HEK293 (cell line): Measurements from ENCODE around the gene RNU1-1.
"Not testable (repeated sequence)": the region's sequence is repeated elsewhere in the genome, so short reads cannot be mapped to it uniquely, and the experiment has no call there.

Experiments
- CTCF ChIA-PET: fragments of 350-600 bp; formaldehyde crosslinking; extraction: SDS; loops from one replicate; lab custom pipeline; 2021; ENCODE audit warnings: antibody characterized with exemption; lab: Yijun Ruan, JAX
- POLR2A ChIA-PET: fragments of 300-600 bp; formaldehyde crosslinking; extraction: SDS; loops from one replicate; lab custom pipeline; 2020; ENCODE audit warnings: antibody characterized with exemption, inconsistent platforms; lab: Yijun Ruan, JAX
- H3K27ac ChIP-seq: fragments of 200-500 bp; sonication (Bioruptor generic); 2 replicates; pipeline ENCODE4 v1.5.1; 2014; ENCODE audit warnings: low read depth, low read length, control low read depth, inconsistent platforms; ENCODE audit errors: extremely low read depth
- H3K36me3 ChIP-seq, 2 experiments: fragments of 200-500 bp in 1 of 2; sonication (Bioruptor generic) in 1 of 2; 1 replicate in 1 of 2; 2 replicates in 1 of 2; pipeline ENCODE4 v1.5.1; 2014 to 2017; ENCODE audit warnings: inconsistent platforms in 2 of 2, low read length in 2 of 2; ENCODE audit not compliant: control insufficient read depth in 2 of 2, insufficient read depth in 1 of 2
- H3K4me1 ChIP-seq: fragments of 200-500 bp; sonication (Bioruptor generic); 2 replicates; pipeline ENCODE4 v1.5.1; 2014; ENCODE audit warnings: mild to moderate bottlenecking, low read length, inconsistent platforms; ENCODE audit not compliant: control insufficient read depth, insufficient read depth
- H3K4me3 ChIP-seq: 2 replicates; pipeline ENCODE4 v1.5.1; 2011; ENCODE audit warnings: low read depth, mild to moderate bottlenecking, control low read depth, low read length, moderate library complexity
- H3K9me3 ChIP-seq: fragments of 200-500 bp; sonication (Bioruptor generic); 2 replicates; pipeline ENCODE4 v1.5.1; 2014; ENCODE audit warnings: low read depth, low read length, inconsistent platforms; ENCODE audit not compliant: control insufficient read depth, insufficient read depth
- HOXA7 ChIP-seq: sonication (generic); formaldehyde crosslinking; IDR thresholded peaks from 2 replicates; pipeline ENCODE4 v1.8.1; 2022; ENCODE audit warnings: missing genetic modification reagents, borderline replicate concordance
- HOXD13 ChIP-seq: sonication (generic); formaldehyde crosslinking; IDR thresholded peaks from 2 replicates; pipeline ENCODE4 v1.8.0; 2022; ENCODE audit warnings: missing genetic modification reagents, borderline replicate concordance
- MEIS1 ChIP-seq: sonication (generic); formaldehyde crosslinking; IDR thresholded peaks from 2 replicates; pipeline ENCODE4 v1.8.1; 2022; ENCODE audit warnings: missing genetic modification reagents, mild to moderate bottlenecking, borderline replicate concordance
- SALL2 ChIP-seq: fragments of 450-650 bp; formaldehyde crosslinking; IDR thresholded peaks from 2 replicates; pipeline ENCODE4 v1.5.0; 2017; ENCODE audit warnings: missing biosample characterization, mild to moderate bottlenecking, missing genetic modification characterization, borderline replicate concordance
- ZBTB17 ChIP-seq: fragments of 450-650 bp; formaldehyde crosslinking; IDR thresholded peaks from 2 replicates; pipeline ENCODE4 v1.5.1; 2016; ENCODE audit warnings: missing biosample characterization, missing genetic modification characterization
- ZNF16 ChIP-seq: fragments of 450-650 bp; formaldehyde crosslinking; IDR thresholded peaks from 2 replicates; pipeline ENCODE4 v1.5.1; 2016; ENCODE audit warnings: low read depth, missing biosample characterization, missing genetic modification characterization
- ZNF324 ChIP-seq: fragments of 450-650 bp; formaldehyde crosslinking; IDR thresholded peaks from 2 replicates; pipeline ENCODE4 v1.5.1; 2016; ENCODE audit warnings: missing biosample characterization, missing genetic modification characterization
- ZNF335 ChIP-seq: fragments of 450-650 bp; formaldehyde crosslinking; conservative IDR thresholded peaks from 2 replicates; pipeline ENCODE4 v1.5.1; 2016; ENCODE audit warnings: missing biosample characterization, missing genetic modification characterization
- ZNF501 ChIP-seq: fragments of 450-650 bp; formaldehyde crosslinking; IDR thresholded peaks from 2 replicates; pipeline ENCODE4 v1.5.1; 2016; ENCODE audit warnings: missing biosample characterization, missing genetic modification characterization
- ZNF558 ChIP-seq: fragments of 450-650 bp; formaldehyde crosslinking; IDR thresholded peaks from 2 replicates; pipeline ENCODE4 v1.5.1; 2016; ENCODE audit warnings: missing biosample characterization, missing genetic modification characterization
- ZNF596 ChIP-seq: fragments of 450-650 bp; IDR thresholded peaks from 2 replicates; pipeline ENCODE4 v1.5.0; 2018; ENCODE audit warnings: missing biosample characterization, mild to moderate bottlenecking, missing genetic modification characterization, moderate library complexity
- TF ChIP-seq, protein P1 (sequence below): fragments of 450-650 bp; formaldehyde crosslinking; IDR thresholded peaks from 2 replicates; pipeline ENCODE4 v1.5.1; 2017; ENCODE audit warnings: missing biosample characterization, missing genetic modification characterization
- TF ChIP-seq, protein P2 (sequence below): fragments of 450-650 bp; formaldehyde crosslinking; IDR thresholded peaks from 2 replicates; pipeline ENCODE4 v1.5.1; 2016; ENCODE audit warnings: missing biosample characterization, missing genetic modification characterization
- TF ChIP-seq, protein P3 (sequence below): sonication (generic); formaldehyde crosslinking; IDR thresholded peaks from 2 replicates; pipeline ENCODE4 v1.8.1; 2022; ENCODE audit warnings: mild to moderate bottlenecking, moderate library complexity, missing genetic modification reagents
- TF ChIP-seq, protein P4 (sequence below): IDR thresholded peaks from 2 replicates; pipeline ENCODE4 v1.6.1; 2011; ENCODE audit warnings: mild to moderate bottlenecking, low read depth, low read length, borderline replicate concordance
- TF ChIP-seq, protein P5 (sequence below): fragments of 450-650 bp; formaldehyde crosslinking; optimal IDR thresholded peaks from 2 replicates; pipeline ENCODE3; 2016; ENCODE audit warnings: missing biosample characterization, mild to moderate bottlenecking, missing genetic modification characterization

Gene RNU1-1

DNA sequence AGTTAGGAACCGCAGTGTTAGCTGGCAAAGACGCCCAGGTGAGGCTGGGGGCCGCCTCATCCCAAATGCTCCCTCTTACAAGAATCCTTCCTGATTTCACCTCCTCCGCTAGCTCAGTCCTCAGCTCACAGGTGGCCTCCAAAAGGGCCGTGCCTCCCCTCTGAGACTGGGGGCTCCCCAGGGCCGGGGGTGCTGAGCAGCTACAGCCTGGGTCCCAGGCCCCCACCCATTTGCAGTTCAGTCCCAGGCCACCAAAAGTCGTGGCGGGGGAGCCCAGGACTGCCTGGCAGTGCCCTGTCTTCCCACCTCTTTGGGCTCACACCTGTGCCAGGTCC, 29.6 kb downstream of the RNU1-1 start (continued):
- no peak for TF ChIP-seq ZNF558

DNA sequence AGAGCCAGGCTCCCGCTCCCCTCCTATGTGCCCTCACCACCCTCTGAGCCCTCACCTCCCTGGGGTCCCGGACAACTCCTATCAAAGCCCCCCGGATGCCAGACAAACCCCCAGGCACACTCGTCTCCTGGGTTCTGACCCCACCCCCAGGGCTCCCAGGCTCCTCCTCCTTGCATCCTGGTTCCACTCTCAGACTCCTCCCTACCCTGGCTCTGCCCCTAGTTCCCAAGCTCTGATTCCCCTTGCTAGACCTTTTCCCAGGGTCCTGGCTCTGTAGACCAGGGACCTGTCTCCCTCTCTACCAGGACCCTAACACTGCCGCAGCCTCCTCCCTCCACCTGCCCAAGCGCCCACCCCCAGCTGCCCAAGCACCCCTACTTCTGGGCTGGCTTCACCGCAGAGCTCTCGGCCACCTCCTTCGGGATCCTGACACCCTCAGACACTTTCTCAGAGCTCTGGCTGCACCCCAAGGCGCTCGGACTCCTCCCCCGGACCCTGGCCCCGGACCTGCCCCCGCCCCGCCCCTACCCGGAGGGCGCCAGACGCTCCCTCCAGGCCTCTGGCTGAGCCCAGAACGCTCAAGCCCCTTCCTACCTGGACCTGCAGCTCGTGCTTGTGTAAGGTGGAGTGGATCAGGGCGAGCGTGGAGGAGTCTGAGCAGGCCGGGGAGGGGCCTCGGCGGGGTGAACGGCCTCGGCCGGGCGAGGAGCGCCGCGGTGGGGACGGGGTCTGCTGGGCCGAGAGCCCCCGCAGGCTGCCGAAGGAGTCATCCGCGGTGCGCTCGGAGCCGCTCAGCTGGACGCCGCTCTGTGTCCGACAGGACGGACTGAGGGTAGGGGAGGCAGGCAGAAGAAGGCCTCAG, 30.2 kb downstream of the RNU1-1 start:
- H3K9me3 ChIP-seq, POLR2A ChIA-PET, H3K4me1 ChIP-seq, CTCF ChIA-PET, H3K4me3 ChIP-seq, H3K27ac ChIP-seq: not testable (repeated sequence)
- peaks cover 17 to 87% of the 10 kb centered on the region in 2 experiments; a peak in 2 of 3 replicates for H3K36me3 ChIP-seq

DNA sequence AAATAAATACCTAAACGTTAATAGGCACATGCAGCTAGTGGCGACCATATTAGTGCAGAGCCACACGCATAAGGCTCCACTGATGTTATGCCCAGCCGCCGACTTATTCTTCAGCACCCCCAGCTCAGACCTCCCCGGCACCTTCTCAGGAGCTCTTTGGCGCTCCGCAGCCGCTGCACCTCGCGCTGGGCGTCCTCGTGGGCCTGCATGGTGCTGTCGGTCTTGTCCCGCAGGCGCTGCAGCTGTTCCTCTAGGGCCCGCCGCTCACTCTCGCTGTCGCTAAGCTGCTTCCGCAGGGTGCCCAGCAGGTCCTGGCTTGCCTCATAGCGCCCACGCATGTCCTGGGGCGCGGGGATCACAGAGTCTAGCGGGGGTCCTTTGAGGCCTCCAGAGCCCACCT, 30.9 kb downstream of the RNU1-1 start:
- CTCF ChIA-PET, H3K27ac ChIP-seq, H3K4me1 ChIP-seq, H3K9me3 ChIP-seq, H3K4me3 ChIP-seq, POLR2A ChIA-PET: not testable (repeated sequence)
- peaks cover 17 to 87% of the 10 kb centered on the region in 2 experiments; a peak in 2 of 3 replicates for H3K36me3 ChIP-seq

DNA sequence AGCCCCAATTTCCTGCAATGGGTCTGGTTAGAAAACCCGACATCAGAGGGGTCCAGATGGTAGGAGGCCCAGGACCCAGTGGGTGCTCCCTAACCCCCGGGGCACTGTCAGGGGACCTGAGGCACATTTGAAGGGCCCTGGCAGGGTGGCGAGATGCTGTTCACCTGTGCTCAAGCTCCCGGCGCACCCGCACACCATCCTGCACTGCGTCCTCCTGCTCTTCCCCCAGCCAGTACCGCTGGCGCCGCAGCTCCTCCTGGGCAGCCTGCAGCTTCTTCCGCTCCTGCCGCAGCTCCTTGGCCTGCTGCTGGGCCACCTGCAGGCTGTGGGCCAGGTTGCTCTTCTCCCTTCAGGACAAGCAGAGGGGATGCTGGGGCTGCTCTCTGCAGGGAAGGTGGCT, 36.0 kb downstream of the RNU1-1 start:
- Histone ChIP-seq H3K4me1 (no peaks in the 10 kb centered on the region), H3K36me3 (peaks cover 17 to 86% of the 10 kb centered on the region in 2 experiments; a peak in 2 of 3 replicates), H3K4me3 (no peak overlapping the region), H3K9me3 (no peaks in the 10 kb centered on the region), H3K27ac (no peak overlapping the region)
- CTCF ChIA-PET, result interaction anchor here (0.6 kb wide), 1 partner anchor 39 kb away, joined by 4 read pairs; no protein-coding TSS in a partner anchor
- TF ChIP-seq, protein P1, sequence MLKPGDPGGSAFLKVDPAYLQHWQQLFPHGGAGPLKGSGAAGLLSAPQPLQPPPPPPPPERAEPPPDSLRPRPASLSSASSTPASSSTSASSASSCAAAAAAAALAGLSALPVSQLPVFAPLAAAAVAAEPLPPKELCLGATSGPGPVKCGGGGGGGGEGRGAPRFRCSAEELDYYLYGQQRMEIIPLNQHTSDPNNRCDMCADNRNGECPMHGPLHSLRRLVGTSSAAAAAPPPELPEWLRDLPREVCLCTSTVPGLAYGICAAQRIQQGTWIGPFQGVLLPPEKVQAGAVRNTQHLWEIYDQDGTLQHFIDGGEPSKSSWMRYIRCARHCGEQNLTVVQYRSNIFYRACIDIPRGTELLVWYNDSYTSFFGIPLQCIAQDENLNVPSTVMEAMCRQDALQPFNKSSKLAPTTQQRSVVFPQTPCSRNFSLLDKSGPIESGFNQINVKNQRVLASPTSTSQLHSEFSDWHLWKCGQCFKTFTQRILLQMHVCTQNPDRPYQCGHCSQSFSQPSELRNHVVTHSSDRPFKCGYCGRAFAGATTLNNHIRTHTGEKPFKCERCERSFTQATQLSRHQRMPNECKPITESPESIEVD (tag by site-specific recombination), result no peak
- TF ChIP-seq HOXA7 (CRISPR knock-in tag) (no peak), ZNF324 (tag by site-specific recombination) (no peak), HOXD13 (CRISPR knock-in tag) (no peak), ZNF16 (tag by site-specific recombination) (no peak), ZNF335 (tag by site-specific recombination) (no peak), SALL2 (tag by site-specific recombination) (no peak), ZBTB17 (tag by site-specific recombination) (no peak), ZNF596 (no peak), MEIS1 (CRISPR knock-in tag) (no peak), ZNF501 (no peak)
- TF ChIP-seq, protein P2, sequence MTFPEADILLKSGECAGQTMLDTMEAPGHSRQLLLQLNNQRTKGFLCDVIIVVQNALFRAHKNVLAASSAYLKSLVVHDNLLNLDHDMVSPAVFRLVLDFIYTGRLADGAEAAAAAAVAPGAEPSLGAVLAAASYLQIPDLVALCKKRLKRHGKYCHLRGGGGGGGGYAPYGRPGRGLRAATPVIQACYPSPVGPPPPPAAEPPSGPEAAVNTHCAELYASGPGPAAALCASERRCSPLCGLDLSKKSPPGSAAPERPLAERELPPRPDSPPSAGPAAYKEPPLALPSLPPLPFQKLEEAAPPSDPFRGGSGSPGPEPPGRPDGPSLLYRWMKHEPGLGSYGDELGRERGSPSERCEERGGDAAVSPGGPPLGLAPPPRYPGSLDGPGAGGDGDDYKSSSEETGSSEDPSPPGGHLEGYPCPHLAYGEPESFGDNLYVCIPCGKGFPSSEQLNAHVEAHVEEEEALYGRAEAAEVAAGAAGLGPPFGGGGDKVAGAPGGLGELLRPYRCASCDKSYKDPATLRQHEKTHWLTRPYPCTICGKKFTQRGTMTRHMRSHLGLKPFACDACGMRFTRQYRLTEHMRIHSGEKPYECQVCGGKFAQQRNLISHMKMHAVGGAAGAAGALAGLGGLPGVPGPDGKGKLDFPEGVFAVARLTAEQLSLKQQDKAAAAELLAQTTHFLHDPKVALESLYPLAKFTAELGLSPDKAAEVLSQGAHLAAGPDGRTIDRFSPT (tag by site-specific recombination), result no peak
- TF ChIP-seq, protein P3, sequence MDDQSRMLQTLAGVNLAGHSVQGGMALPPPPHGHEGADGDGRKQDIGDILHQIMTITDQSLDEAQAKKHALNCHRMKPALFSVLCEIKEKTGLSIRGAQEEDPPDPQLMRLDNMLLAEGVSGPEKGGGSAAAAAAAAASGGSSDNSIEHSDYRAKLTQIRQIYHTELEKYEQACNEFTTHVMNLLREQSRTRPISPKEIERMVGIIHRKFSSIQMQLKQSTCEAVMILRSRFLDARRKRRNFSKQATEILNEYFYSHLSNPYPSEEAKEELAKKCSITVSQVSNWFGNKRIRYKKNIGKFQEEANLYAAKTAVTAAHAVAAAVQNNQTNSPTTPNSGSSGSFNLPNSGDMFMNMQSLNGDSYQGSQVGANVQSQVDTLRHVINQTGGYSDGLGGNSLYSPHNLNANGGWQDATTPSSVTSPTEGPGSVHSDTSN (CRISPR knock-in tag), result no peak
- TF ChIP-seq, protein P4, sequence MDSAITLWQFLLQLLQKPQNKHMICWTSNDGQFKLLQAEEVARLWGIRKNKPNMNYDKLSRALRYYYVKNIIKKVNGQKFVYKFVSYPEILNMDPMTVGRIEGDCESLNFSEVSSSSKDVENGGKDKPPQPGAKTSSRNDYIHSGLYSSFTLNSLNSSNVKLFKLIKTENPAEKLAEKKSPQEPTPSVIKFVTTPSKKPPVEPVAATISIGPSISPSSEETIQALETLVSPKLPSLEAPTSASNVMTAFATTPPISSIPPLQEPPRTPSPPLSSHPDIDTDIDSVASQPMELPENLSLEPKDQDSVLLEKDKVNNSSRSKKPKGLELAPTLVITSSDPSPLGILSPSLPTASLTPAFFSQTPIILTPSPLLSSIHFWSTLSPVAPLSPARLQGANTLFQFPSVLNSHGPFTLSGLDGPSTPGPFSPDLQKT, result no peak
- TF ChIP-seq, protein P5, sequence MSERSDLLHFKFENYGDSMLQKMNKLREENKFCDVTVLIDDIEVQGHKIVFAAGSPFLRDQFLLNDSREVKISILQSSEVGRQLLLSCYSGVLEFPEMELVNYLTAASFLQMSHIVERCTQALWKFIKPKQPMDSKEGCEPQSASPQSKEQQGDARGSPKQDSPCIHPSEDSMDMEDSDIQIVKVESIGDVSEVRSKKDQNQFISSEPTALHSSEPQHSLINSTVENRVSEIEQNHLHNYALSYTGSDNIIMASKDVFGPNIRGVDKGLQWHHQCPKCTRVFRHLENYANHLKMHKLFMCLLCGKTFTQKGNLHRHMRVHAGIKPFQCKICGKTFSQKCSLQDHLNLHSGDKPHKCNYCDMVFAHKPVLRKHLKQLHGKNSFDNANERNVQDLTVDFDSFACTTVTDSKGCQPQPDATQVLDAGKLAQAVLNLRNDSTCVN, result no peak
- POLR2A ChIA-PET, result interaction anchor here (0.7 kb wide), 1 partner anchor 36 kb away, joined by 3 read pairs; the partner anchor contains the start of gene RNU1-1
